HG03342 (cell line): ENCODE data around the gene PCLO.
A peak's percentile ranks its signal among the peaks of the same experiment; 100 is the strongest.

Experiments used
- ATAC-seq: cut with Tn5 transposase; IDR thresholded peaks from one replicate; pipeline ENCODE4 v1.9.1; 2021; ENCODE audit warnings: mild to moderate bottlenecking, moderate library complexity; ENCODE audit not compliant: unreplicated experiment

PCLO gene

GRCh38 chr7:82841828-82842227 lies 320.9 kb downstream of the PCLO start:
- no peak for ATAC-seq

DNA sequence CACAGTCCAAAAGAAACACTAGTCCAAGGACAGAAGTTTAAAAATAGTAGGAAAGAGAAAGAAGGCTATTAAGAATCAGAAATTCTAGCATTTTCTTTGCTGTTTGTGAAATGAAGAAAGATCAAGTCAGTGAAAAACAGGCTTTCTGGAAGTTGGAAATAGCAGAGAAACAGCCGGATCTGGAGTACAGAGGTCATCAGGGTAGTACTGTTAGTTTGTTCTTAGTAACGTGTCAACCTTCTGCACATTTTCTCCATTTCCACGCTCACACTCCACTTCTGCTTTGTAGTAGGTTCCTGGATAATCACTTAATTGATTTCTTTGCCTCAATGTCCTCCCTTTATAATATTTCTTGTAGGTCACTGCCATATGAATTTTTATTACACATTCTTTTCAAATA lies 322.6 kb downstream of the PCLO start:
- ATAC-seq, result no peak

GRCh38 chr7:82839555-82839954 lies 323.1 kb downstream of the PCLO start:
- ATAC-seq, result no peak

GRCh38 chr7:82839063-82839462 lies 323.6 kb downstream of the PCLO start:
- ATAC-seq, result no peak

DNA sequence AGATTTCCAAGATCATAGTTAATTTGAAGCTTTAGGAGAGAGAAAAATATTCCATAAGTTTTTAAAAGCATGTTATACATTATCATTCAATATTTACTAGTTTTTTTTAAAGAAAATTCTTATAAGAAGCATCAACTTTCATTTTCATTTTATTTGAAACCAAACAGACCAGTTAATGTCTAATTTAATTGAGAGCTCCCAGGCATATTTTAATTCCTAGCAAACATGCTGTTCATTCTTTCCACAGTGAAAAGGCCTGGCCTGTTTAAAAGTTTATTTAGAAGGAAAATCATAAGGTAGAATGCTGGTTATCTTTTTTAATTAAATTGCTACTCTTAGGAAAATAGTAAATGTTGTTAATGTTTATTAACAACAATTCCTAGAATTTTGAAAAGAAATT lies 324.4 kb downstream of the PCLO start:
- ATAC-seq, result no peak

DNA sequence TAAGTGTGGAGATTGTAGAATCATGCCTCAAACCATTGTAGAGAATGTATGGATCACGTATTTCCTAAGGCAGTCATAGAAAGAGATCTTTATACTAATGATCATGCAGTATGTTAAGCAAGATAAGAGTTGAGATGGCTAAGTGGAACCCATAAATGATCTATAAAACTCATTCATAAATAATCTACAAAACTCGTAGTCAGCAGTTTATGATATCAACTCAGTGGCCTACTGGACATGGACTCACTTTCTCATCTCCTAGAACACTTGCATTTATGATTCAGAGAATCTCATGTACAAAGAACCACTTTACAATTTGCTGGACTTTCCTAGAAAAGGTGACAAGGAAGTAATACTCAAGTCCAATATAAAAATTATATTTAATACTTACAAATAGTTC lies 339.6 kb downstream of the PCLO start:
- ATAC-seq, result no peak

DNA sequence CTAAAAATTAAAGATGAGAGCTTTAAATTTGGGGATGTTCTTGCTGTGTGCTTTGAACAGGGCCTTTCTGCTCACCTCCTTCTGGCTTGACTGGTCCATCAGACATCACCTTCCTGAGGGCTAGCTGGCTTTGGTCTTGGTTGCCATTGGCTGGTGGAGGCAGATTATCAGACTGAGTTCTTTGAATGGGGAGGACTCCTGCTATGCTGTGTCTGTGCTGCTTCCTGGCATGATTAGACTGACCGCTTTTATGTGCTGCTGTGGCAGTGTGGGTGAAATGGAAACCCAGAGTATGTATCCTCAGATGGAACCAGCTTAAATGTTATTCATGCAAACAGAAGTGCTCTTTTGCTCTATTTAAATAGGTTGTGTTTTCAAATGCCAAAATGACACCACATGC lies 341.6 kb downstream of the PCLO start:
- no peak for ATAC-seq

GRCh38 chr7:82818171-82818570 lies 344.5 kb downstream of the PCLO start:
- no peak for ATAC-seq

DNA sequence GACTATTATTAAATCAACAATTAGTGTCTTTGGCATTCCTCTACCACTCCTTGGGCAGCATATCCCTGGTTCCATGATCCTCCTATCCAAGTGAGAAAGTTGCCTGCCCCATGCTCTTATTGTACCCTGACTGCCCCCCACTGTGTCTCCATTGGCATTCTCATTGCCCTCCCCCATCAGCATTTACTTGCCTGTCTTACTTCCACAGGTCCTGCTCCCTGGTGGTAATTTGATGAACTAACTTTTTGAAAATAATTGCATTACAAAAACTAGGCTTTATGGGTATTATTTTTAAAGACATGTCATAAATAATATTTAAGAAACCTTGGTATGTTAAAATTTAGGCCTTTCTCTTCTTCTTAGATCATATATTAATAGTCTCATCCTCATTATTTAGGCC lies 346.4 kb downstream of the PCLO start:
- no peak for ATAC-seq

GRCh38 chr7:82810558-82811259 lies 352.0 kb downstream of the PCLO start:
- peak; percentile 93 for ATAC-seq

- ATAC-seq, result no peak
Measured at GRCh38 chr7:82808633-82809032, 354.1 kb downstream of the PCLO start.

DNA sequence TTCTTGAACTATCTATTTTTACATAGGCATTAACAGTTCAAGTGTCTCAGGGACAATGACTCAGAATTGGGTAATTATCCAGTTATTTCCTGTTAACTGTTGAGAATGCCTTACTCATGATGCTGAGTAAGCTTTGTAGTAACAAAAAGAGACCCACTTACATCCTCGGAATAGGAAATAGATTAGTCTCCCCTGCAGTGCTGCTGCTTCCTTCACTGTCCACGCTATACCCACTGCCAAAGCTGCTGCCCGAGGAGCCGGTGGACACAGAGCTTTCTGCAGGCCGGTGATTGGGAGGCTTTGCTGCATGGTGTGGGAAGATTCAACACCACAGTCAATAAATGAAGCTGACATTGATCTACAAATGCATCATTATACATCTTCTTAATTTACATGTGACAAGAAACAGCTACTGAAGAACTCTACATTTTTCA lies 357.1 kb downstream of the PCLO start:
- no peak for ATAC-seq

GRCh38 chr7:82803411-82803810 lies 359.3 kb downstream of the PCLO start:
- ATAC-seq, result no peak

DNA sequence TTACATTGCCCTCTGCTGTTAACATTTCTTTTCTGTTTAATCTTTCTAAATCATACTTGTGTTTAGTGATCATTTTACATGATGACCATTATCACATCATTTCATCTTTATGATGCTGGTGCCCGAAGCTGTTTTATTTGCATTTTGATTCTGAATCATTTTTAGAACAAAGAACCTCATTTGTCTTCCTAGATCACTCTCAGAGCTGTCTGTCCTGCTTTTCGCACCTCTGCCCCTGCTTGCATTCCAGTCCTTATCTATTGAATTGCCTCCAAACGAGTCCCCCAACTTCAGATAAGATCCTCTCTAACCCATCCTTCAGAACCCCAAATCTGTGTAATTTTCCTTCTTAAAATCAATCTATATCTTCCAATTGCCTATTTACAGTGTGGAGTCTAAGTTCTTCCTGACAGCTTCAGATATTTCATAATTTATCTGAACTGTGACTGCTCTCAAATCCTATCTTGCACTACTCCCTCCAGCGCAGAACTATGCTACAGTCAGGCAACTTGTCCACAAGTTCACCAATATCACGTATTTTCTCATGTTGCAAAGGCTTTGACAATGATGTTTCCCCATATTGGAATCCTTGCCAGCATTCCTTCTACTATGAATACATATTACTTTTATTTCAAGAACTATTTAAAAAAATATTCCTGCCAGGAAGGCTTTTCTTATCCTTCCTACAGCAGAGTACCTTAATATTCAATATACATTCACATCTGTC lies 372.6 kb downstream of the PCLO start:
- ATAC-seq, result no peak

GRCh38 chr7:82778021-82778420 lies 384.7 kb downstream of the PCLO start:
- no peak for ATAC-seq

- no peak for ATAC-seq
Measured at GRCh38 chr7:82762880-82763279, 399.8 kb downstream of the PCLO start.

DNA sequence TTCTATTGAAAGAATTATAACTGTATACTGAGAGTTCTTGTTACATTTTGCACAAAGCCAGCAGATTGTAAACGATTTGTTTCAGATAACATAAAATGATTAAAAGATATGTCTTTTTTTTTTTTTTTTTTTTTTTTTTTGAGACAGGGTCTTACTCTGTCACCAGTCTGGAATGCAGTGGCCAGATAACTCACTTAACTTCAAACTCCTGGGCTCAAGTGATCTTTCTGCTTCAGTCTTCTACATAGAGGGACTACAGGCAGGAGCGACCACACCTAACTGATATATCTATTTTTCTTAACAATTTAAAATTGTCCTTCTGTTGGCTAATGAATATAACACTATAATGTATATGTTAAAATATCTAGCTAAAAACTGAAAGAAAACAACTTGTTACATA lies 401.9 kb downstream of the PCLO start:
- no peak for ATAC-seq

DNA sequence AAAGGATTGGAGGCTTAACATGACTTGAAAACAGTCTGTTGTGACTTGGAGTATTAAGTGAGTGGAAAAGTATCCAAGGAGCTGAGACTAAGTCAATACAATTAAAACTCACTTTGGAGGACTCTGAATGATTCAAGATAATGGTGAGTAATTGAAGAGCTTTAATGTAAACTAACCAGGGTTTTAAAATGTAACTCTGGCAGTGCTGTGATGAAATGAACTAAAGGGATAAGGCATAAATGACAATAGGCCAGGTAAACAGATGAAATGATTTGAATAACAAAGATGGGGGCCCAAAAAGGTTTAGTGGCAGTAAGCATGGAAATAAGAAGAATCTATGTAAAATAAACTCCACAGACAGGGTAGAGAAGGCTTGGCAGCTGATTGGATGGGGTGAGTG lies 402.6 kb downstream of the PCLO start:
- ATAC-seq, result no peak

DNA sequence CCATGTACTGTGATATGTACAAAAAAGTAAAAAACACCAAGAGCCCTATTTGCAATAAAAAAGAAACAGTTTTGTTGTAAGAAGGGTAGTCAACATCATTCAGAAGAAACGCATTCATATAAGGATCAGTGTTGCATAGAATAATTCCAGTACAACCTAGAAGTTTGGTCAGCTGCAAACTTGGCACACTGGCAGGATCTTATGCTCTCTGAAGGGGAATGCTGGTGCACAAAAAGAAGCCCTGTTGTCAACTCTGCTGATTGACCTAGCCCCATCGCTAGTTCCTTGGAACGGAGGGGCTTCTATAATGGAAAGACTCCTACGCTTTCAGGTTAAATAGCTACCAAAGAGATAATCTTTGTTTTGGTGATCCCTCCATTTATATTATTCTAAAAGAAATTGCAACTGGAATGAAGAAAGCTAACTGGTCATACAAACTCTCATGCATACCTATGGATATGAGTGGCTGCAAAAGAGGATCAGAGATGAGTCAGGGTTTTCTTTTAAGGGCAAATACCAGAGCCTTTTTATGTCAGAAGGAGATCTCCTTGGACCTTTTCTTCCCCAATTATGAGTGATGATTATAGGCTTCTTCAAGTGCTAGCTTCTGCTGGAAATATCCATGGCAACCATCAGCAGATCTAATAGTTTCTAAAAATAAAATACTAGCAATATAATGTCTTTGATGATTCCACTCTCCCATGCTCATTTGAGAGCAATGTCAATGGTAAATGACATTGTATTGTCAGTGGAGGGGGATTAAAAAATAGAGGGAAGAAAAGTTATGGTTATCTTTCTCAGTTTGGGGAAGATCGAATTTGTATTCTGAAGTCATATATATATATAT lies 406.8 kb downstream of the PCLO start:
- no peak for ATAC-seq

GRCh38 chr7:82750007-82750406 lies 412.7 kb downstream of the PCLO start:
- ATAC-seq, result no peak

DNA sequence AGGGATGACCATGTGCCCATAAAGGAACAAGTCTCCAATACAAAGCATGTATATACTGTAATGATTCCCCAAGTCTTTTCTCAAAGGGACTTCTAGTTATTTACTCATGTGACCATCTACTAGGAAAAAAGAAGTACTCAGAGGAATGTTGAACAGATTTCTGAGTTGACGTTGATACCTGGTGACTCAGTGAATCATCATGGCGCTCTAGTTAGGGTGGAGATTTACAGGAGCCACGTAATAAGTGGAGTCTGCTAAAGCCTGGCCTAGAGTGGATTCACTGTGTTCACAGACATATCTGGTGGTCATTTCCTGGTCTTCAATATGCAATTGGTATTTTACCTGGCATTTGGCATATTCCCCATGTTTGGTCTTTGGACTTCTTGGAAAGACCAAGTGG lies 416.9 kb downstream of the PCLO start:
- ATAC-seq, result no peak

- ATAC-seq, result no peak
Measured at GRCh38 chr7:82745117-82745516, 417.6 kb downstream of the PCLO start.
